Measurements from ENCODE around the gene FAM13C.
A peak's percentile ranks its signal among the peaks of the same experiment; 100 is the strongest.

The FAM13C gene

DNA sequence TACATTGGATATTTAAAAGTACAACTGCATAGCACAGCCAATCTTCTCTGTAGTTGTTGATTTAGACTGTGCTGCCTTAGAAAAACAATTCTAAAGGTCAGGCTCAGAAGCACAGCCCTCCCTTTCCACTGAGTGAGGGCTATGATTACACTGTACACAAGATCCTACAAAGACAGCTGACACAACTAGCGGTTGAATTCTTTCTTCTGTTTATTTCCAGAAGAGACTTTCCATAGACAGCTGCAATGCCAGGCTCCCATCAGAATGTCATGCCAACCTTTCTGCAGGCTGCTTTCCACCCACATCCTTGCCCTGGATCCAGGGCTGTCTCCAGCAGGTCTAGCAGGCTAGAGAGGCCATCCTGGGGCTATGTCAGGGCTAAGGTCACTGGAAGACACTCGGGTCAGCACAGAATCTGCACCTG is 39.3 kb downstream of the FAM13C start:
- Histone ChIP-seq H3K36me3 (ENCODE audit: control insufficient read depth, insufficient read depth, low read length) (no peaks in the 10 kb centered on the region), H3K4me3 (ENCODE audit: low read length) (no peak overlapping the region), H4K5ac (ENCODE audit: low read length) (no peak overlapping the region), H3K23ac (ENCODE audit: low read length) (no peak overlapping the region), H2BK120ac (ENCODE audit: low read depth, low read length) (no peak overlapping the region), H4K8ac (ENCODE audit: low read depth, low read length) (no peak overlapping the region), H3K4me2 (ENCODE audit: low read length) (no peak overlapping the region), H3K4ac (ENCODE audit: low read depth, low read length) (no peak overlapping the region), H3K79me1 (ENCODE audit: low read length) (no peaks in the 10 kb centered on the region), H3K4me1 (ENCODE audit: control insufficient read depth, low read depth, low read length) (no peaks in the 10 kb centered on the region), H3K56ac (ENCODE audit: low read length) (no peak overlapping the region), H3K9ac (ENCODE audit: low read length) (no peak overlapping the region), H3K18ac (ENCODE audit: low read length) (no peak overlapping the region), H2BK15ac (replicated peaks; ENCODE audit: low read depth) (no peak overlapping the region), H3K79me2 (ENCODE audit: control insufficient read depth, insufficient read depth, low read length) (no peaks in the 10 kb centered on the region), H3K27me3 (ENCODE audit: insufficient read depth, low read length, poor library complexity) (no peaks in the 10 kb centered on the region), H2AK5ac (ENCODE audit: low read length) (no peak overlapping the region), H2BK5ac (ENCODE audit: low read length) (no peak overlapping the region), H3K27ac (ENCODE audit: low read depth, low read length) (no peak overlapping the region)
- WGBS (ENCODE audit: extremely low coverage, insufficient coverage, low lambda C conversion rate): no CpG with 5 or more reads among the region's 2 CpGs
- DNase-seq: no peak

DNA sequence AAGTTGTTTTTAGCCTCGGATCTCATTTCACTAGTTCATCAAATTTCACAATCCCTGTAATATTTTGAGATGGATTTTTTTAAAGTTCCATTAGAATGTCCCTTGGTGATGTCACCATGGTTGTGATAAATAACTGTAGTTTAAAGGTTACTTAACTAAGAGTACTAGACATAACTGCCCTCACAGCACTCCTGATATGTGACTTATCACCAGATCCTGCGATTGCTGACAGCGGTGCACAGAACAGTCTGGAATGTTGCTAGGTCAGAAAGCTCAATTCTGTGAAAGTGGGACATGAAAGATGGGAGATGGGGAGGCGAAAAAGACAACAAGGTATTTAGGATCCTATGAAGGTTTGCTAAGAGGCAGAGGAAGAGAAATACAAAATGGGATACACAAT is 40.2 kb downstream of the FAM13C start:
- H3K79me1 ChIP-seq (ENCODE audit: low read length): no peaks in the 10 kb centered on the region
- H3K56ac ChIP-seq (ENCODE audit: low read length): no peak overlapping the region
- no peak overlapping the region for H3K27ac ChIP-seq (ENCODE audit: low read depth, low read length)
- H3K4me3 ChIP-seq (ENCODE audit: low read length): no peak overlapping the region
- H3K4ac ChIP-seq (ENCODE audit: low read depth, low read length): no peak overlapping the region
- H2BK15ac ChIP-seq (replicated peaks; ENCODE audit: low read depth): no peak overlapping the region
- H3K27me3 ChIP-seq (ENCODE audit: insufficient read depth, low read length, poor library complexity): no peaks in the 10 kb centered on the region
- no peak for DNase-seq
- H2BK120ac ChIP-seq (ENCODE audit: low read depth, low read length): no peak overlapping the region
- H3K23ac ChIP-seq (ENCODE audit: low read length): no peak overlapping the region
- no peaks in the 10 kb centered on the region for H3K79me2 ChIP-seq (ENCODE audit: control insufficient read depth, insufficient read depth, low read length)
- H3K4me2 ChIP-seq (ENCODE audit: low read length): no peak overlapping the region
- no peaks in the 10 kb centered on the region for H3K4me1 ChIP-seq (ENCODE audit: control insufficient read depth, low read depth, low read length)
- no peak overlapping the region for H3K18ac ChIP-seq (ENCODE audit: low read length)
- no peak overlapping the region for H3K9ac ChIP-seq (ENCODE audit: low read length)
- H2BK5ac ChIP-seq (ENCODE audit: low read length): no peak overlapping the region
- H2AK5ac ChIP-seq (ENCODE audit: low read length): no peak overlapping the region
- no CpG with 5 or more reads among the region's 4 CpGs for WGBS (ENCODE audit: extremely low coverage, insufficient coverage, low lambda C conversion rate)
- H4K8ac ChIP-seq (ENCODE audit: low read depth, low read length): no peak overlapping the region
- no peak overlapping the region for H4K5ac ChIP-seq (ENCODE audit: low read length)
- H3K36me3 ChIP-seq (ENCODE audit: control insufficient read depth, insufficient read depth, low read length): no peaks in the 10 kb centered on the region

DNA sequence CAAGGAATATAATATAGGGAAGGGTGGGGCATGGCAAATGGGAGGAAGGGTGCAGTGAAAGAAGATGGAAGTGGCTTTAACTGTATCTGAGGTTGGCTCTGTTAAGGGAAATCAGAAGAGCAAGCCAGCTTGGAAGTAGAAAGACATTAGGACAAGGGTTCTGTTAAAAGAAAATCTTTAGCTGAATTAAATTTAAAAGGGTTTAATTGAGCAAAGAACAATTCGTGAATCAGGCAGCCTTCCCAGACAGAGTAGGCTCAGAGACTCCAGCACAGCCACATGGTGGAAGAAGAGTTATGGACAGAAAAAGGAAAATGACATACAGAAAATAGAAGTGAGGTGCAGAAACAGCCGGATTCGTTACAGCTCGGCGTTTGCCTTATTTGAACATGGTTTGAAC is 42.0 kb downstream of the FAM13C start:
- Histone ChIP-seq H3K27ac (ENCODE audit: low read depth, low read length) (no peak overlapping the region), H3K4me2 (ENCODE audit: low read length) (no peak overlapping the region)
- no CpG with 5 or more reads among the region's 5 CpGs for WGBS (ENCODE audit: extremely low coverage, insufficient coverage, low lambda C conversion rate)

DNA sequence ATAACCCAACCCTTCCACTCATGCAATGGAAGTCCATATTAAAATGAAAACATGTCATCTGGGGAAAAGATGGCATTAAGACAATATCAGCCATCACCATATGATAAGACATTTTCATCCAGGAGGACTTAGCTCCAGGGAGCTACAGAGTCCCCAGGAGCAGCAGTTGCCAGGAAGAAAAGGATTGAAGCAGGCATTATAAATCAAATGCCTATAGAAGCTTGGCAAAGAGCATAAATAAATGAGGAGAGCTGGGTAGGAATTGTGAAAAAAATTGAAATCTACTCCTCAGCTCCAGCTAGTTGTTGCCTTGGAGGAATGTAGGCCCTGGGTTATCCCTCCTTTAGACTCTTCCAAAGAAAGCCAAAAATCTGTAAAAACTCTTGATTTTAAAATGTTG is 42.5 kb downstream of the FAM13C start:
- Histone ChIP-seq H4K8ac (ENCODE audit: low read depth, low read length) (no peak overlapping the region), H3K18ac (ENCODE audit: low read length) (no peak overlapping the region), H3K36me3 (ENCODE audit: control insufficient read depth, insufficient read depth, low read length) (no peaks in the 10 kb centered on the region), H3K79me1 (ENCODE audit: low read length) (no peaks in the 10 kb centered on the region), H3K4me3 (ENCODE audit: low read length) (no peak overlapping the region), H3K4me2 (ENCODE audit: low read length) (no peak overlapping the region), H3K27ac (ENCODE audit: low read depth, low read length) (no peak overlapping the region), H2BK5ac (ENCODE audit: low read length) (no peak overlapping the region), H2AK5ac (ENCODE audit: low read length) (no peak overlapping the region), H2BK15ac (replicated peaks; ENCODE audit: low read depth) (no peak overlapping the region), H3K9ac (ENCODE audit: low read length) (no peak overlapping the region), H3K27me3 (ENCODE audit: insufficient read depth, low read length, poor library complexity) (no peaks in the 10 kb centered on the region), H3K79me2 (ENCODE audit: control insufficient read depth, insufficient read depth, low read length) (no peaks in the 10 kb centered on the region), H3K4ac (ENCODE audit: low read depth, low read length) (no peak overlapping the region), H3K4me1 (ENCODE audit: control insufficient read depth, low read depth, low read length) (no peaks in the 10 kb centered on the region), H3K56ac (ENCODE audit: low read length) (no peak overlapping the region), H2BK120ac (ENCODE audit: low read depth, low read length) (no peak overlapping the region), H3K23ac (ENCODE audit: low read length) (no peak overlapping the region), H4K5ac (ENCODE audit: low read length) (no peak overlapping the region)
- DNase-seq: peak; percentile 41

More for the DNA sequence above, 42.0 kb downstream of the FAM13C start:
- Histone ChIP-seq H3K79me1 (ENCODE audit: low read length) (no peaks in the 10 kb centered on the region), H3K79me2 (ENCODE audit: control insufficient read depth, insufficient read depth, low read length) (no peaks in the 10 kb centered on the region), H2BK15ac (replicated peaks; ENCODE audit: low read depth) (no peak overlapping the region), H3K23ac (ENCODE audit: low read length) (no peak overlapping the region), H3K4me1 (ENCODE audit: control insufficient read depth, low read depth, low read length) (no peaks in the 10 kb centered on the region), H3K4me3 (ENCODE audit: low read length) (no peak overlapping the region), H3K27me3 (ENCODE audit: insufficient read depth, low read length, poor library complexity) (no peaks in the 10 kb centered on the region), H4K5ac (ENCODE audit: low read length) (no peak overlapping the region), H3K36me3 (ENCODE audit: control insufficient read depth, insufficient read depth, low read length) (no peaks in the 10 kb centered on the region), H3K56ac (ENCODE audit: low read length) (no peak overlapping the region), H3K9ac (ENCODE audit: low read length) (no peak overlapping the region), H3K4ac (ENCODE audit: low read depth, low read length) (no peak overlapping the region), H4K8ac (ENCODE audit: low read depth, low read length) (no peak overlapping the region), H3K18ac (ENCODE audit: low read length) (no peak overlapping the region), H2AK5ac (ENCODE audit: low read length) (no peak overlapping the region), H2BK120ac (ENCODE audit: low read depth, low read length) (no peak overlapping the region), H2BK5ac (ENCODE audit: low read length) (no peak overlapping the region)
- DNase-seq: no peak

DNA sequence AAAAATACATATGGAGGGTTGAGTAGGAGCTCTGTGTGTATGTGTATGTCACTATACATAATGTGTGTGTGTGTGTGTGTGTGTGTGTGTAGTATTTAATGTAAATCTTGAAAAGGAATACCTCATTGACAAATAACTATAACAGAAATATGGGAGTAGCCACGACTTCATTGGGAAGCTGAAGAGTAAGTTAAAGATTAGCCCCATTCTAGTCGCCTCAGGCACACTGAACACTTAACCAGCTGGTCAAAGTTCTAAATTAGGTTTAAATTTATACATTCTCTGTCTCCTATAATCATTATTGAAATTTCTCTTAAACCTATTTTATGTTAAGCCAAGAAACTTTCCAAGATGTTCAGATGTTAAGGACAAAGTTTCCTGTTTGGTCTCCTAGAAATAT is 45.3 kb downstream of the FAM13C start:
- H2BK120ac ChIP-seq (ENCODE audit: low read depth, low read length): no peak overlapping the region
- no peak overlapping the region for H4K5ac ChIP-seq (ENCODE audit: low read length)
- no peak overlapping the region for H3K27ac ChIP-seq (ENCODE audit: low read depth, low read length)
- no peaks in the 10 kb centered on the region for H3K79me1 ChIP-seq (ENCODE audit: low read length)
- H2BK5ac ChIP-seq (ENCODE audit: low read length): no peak overlapping the region
- no peak overlapping the region for H3K4me3 ChIP-seq (ENCODE audit: low read length)
- no peak overlapping the region for H3K4ac ChIP-seq (ENCODE audit: low read depth, low read length)
- no CpG with 5 or more reads among the region's 2 CpGs for WGBS (ENCODE audit: extremely low coverage, insufficient coverage, low lambda C conversion rate)
- no peak overlapping the region for H3K4me2 ChIP-seq (ENCODE audit: low read length)
- no peak overlapping the region for H3K56ac ChIP-seq (ENCODE audit: low read length)
- H2BK15ac ChIP-seq (replicated peaks; ENCODE audit: low read depth): no peak overlapping the region
- no peak for DNase-seq
- no peak overlapping the region for H2AK5ac ChIP-seq (ENCODE audit: low read length)
- H3K27me3 ChIP-seq (ENCODE audit: insufficient read depth, low read length, poor library complexity): no peaks in the 10 kb centered on the region
- no peak overlapping the region for H4K8ac ChIP-seq (ENCODE audit: low read depth, low read length)
- H3K36me3 ChIP-seq (ENCODE audit: control insufficient read depth, insufficient read depth, low read length): no peaks in the 10 kb centered on the region
- H3K9ac ChIP-seq (ENCODE audit: low read length): no peak overlapping the region
- no peak overlapping the region for H3K23ac ChIP-seq (ENCODE audit: low read length)
- H3K4me1 ChIP-seq (ENCODE audit: control insufficient read depth, low read depth, low read length): no peaks in the 10 kb centered on the region
- H3K79me2 ChIP-seq (ENCODE audit: control insufficient read depth, insufficient read depth, low read length): no peaks in the 10 kb centered on the region
- no peak overlapping the region for H3K18ac ChIP-seq (ENCODE audit: low read length)

DNA sequence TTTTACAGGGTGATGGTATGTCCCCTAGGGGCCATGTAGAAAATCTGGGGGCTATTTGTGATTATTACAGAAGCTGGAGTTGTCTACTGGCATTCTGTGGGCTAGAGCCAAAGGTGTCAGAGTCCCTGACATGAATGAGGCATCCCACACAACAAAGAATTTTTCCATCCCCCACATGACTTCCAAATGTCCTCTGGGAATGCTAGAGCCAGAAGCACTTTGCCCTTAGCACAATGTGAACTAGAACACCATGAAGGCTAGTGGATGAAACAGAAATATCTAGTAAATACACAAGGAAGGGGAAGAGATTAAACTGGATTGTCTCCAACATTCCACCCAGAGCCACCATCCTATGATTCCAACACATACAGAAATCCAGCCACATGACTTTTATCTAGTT is 46.9 kb downstream of the FAM13C start:
- DNase-seq: no peak
- Histone ChIP-seq H3K18ac (ENCODE audit: low read length) (no peak overlapping the region), H3K4ac (ENCODE audit: low read depth, low read length) (no peak overlapping the region)

More for the DNA sequence above, 46.9 kb downstream of the FAM13C start:
- Histone ChIP-seq H3K4me1 (ENCODE audit: control insufficient read depth, low read depth, low read length) (no peaks in the 10 kb centered on the region), H3K79me2 (ENCODE audit: control insufficient read depth, insufficient read depth, low read length) (no peaks in the 10 kb centered on the region), H4K5ac (ENCODE audit: low read length) (no peak overlapping the region), H3K79me1 (ENCODE audit: low read length) (no peaks in the 10 kb centered on the region), H3K23ac (ENCODE audit: low read length) (no peak overlapping the region), H3K9ac (ENCODE audit: low read length) (no peak overlapping the region), H3K36me3 (ENCODE audit: control insufficient read depth, insufficient read depth, low read length) (no peaks in the 10 kb centered on the region), H3K56ac (ENCODE audit: low read length) (no peak overlapping the region), H4K8ac (ENCODE audit: low read depth, low read length) (no peak overlapping the region), H3K27ac (ENCODE audit: low read depth, low read length) (no peak overlapping the region), H3K4me2 (ENCODE audit: low read length) (no peak overlapping the region), H2BK120ac (ENCODE audit: low read depth, low read length) (no peak overlapping the region), H2AK5ac (ENCODE audit: low read length) (no peak overlapping the region), H2BK15ac (replicated peaks; ENCODE audit: low read depth) (no peak overlapping the region), H3K27me3 (ENCODE audit: insufficient read depth, low read length, poor library complexity) (no peaks in the 10 kb centered on the region), H2BK5ac (ENCODE audit: low read length) (no peak overlapping the region), H3K4me3 (ENCODE audit: low read length) (no peak overlapping the region)
